Heart left ventricle (tissue), 16 donors: ENCODE results near the gene NEK9. TPM values are rescaled to one million over a fixed set of nuclear protein-coding genes. Genes with fewer than 3 reads are reported as not detected.

Experiments used
- ATAC-seq, 4 donors: fragments of 200-7000 bp; cut with Tn5 transposase; one replicate each; pipeline ENCODE4 v1.9.1; 2020 to 2022; ENCODE audit warnings: moderate library complexity in 4 of 4, mild to moderate bottlenecking in 3 of 4, moderate number of reproducible peaks in 1 of 4
- DNase-seq, 5 donors: peaks; one replicate each; pipeline ENCODE4 v3.0.0-alpha.2; 2020
- H3K27ac ChIP-seq, 12 donors: fragments of 200-600 bp; sonication (generic) in 4 of 12; one replicate each; pipeline versions ENCODE4 v1.5.0 to v1.8.0; 2016 to 2022; ENCODE audit warnings: mild to moderate bottlenecking in 2 of 12
- H3K27me3 ChIP-seq, 9 donors: fragments of 200-600 bp; sonication (generic) in 2 of 9; one replicate each; pipeline versions ENCODE4 v1.5.1 to v1.8.0; 2016 to 2022; ENCODE audit warnings: mild to moderate bottlenecking in 3 of 9
- H3K36me3 ChIP-seq, 9 donors: fragments of 200-600 bp; sonication (generic) in 2 of 9; one replicate each; pipeline versions ENCODE4 v1.5.0 to v1.8.0; 2018 to 2022; ENCODE audit warnings: mild to moderate bottlenecking in 2 of 9
- H3K4me1 ChIP-seq, 12 donors: fragments of 200-600 bp; sonication (generic) in 4 of 12; one replicate each; pipeline versions ENCODE4 v1.5.0 to v1.8.0; 2016 to 2022; ENCODE audit warnings: mild to moderate bottlenecking in 3 of 12
- H3K4me3 ChIP-seq, 12 donors: fragments of 200-600 bp; sonication (generic) in 4 of 12; one replicate each; pipeline versions ENCODE4 v1.5.0 to v1.8.0; 2017 to 2022; ENCODE audit warnings: mild to moderate bottlenecking in 9 of 12, moderate library complexity in 4 of 12
- H3K9me3 ChIP-seq, 12 donors: fragments of 200-600 bp; sonication (generic) in 4 of 12; one replicate each; pipeline versions ENCODE4 v1.5.0 to v1.8.0; 2016 to 2022; ENCODE audit warnings: mild to moderate bottlenecking in 1 of 12
- CTCF ChIP-seq, 12 donors: fragments of 200-600 bp; sonication (generic) in 4 of 12; IDR thresholded peaks; one replicate each; pipeline versions ENCODE4 v1.5.0 to v1.8.0; 2018 to 2022; ENCODE audit warnings: antibody characterized with exemption in 12 of 12, mild to moderate bottlenecking in 5 of 12
- POLR2A ChIP-seq, 2 donors: fragments of 450-650 bp; IDR thresholded peaks; one replicate each; pipeline ENCODE4 v1.6.1; 2017; ENCODE audit warnings: antibody characterized with exemption in 2 of 2, mild to moderate bottlenecking in 2 of 2, moderate library complexity in 2 of 2
- WGBS, 4 donors: extraction: QIAGEN DNeasy Blood & Tissue Kit in 2 of 4; methylation state at CpG; one replicate each; pipeline versions ENCODE4 v1.1.5 to v1.1.7; 2013 to 2018; 5-methylcytosine and 5-hydroxymethylcytosine counted together
- intact Hi-C, 10 donors: fragments of 100-400 bp; cut with DNase I; formaldehyde crosslinking; loops; one replicate each; pipeline versions ENCODE4 v1.11.1 to v1.14.2; 2022
- polyA plus RNA-seq, 2 donors: library from polyadenylated mRNA; stranded (reverse); fragments of 200-250 nt; gene quantifications; one replicate each; pipeline ENCODE4 v1.2.3, GENCODE V29; 2013
- total RNA-seq, 9 donors: library from RNA; depleted of rRNA in 2 of 9; stranded (reverse); fragments of >200 nt in 2 of 9; fragmentation: NEBNext Ultra II Directional in 3 of 9; extraction: Animal tissue kit (Norgen Biotek cat#: 25700) in 3 of 9; gene quantifications; one replicate each; pipeline versions ENCODE4 v1.1.0 to v1.2.4, GENCODE V29; 2016 to 2023
- donor health status: ischemic (EF 13 %, LVEDD 7.1; RV severe dilation, severe dysfunction).
- donor health status: healthy with polysubstance abuse.
- donor health status: DM: no; HTN: yes; CAD: no.
- donor health status: DM: no; HTN: no; CAD: no.
- donor health status: ischemic (EF 25% LVEDD 6.9; RV normal size, moderate dysfunction).
- donor health status: ischemic (EF 25% LVEDD 5.7; RV mildly dilated, moderate dysfunction).
- donor health status: healthy.
- donor health status: DM: yes; HTN: yes; CAD: no.
- donor health status: ischemic (EF 35%, LVEDD 5.7; RV mildly dilated, moderate dysfunction).
- donor health status: nonischemic (EF 11% LVEDD 7.7; RV severe dilation, severe dysfunction).
- donor health status: DM: yes; HTN: yes; CAD: no.
- donor health status: PGD.
- donor health status: ischemic (EF 29% LVEDD 5.4; RV normal size, mild dysfunction).
- donor health status: nonischemic (EF 23%, LVEDD 6.1; RV moderate dilation, normal function).

The NEK9 gene
- total and polyA plus RNA-seq, 11 donors = 40.1 to 114 (median 94.3) TPM

GRCh38 chr14:75064205-75064567 lies 62.7 kb downstream of the NEK9 start:
- DNase-seq = no peak
- ATAC-seq = no peak
- WGBS, 4 donors = 56 to 58% (median 57%) methylated on average over 8 of the region's 8 CpGs
- H3K4me1 ChIP-seq = peaks cover 0 to 45% (median 30%) of the 10 kb centered on the region in 12 donors
- H3K27me3 ChIP-seq = no peaks in the 10 kb centered on the region
- H3K9me3 ChIP-seq = peaks cover 0 to 5% (median 0%) of the 10 kb centered on the region in 12 donors
- H3K36me3 ChIP-seq = peaks cover 0 to 9% (median 0%) of the 10 kb centered on the region in 9 donors
- H3K27ac ChIP-seq = peak overlapping the region in 9 of 12 donors; percentile 3 to 80 (median 69)
- TF ChIP-seq POLR2A (IDR thresholded peaks at IDR 0.05) (no peak), CTCF (IDR thresholded peaks at IDR 0.05) (no peak)
- intact Hi-C loops = loop anchor here in 1 of 10 donors (10.0 kb wide), 1 partner anchor 119 kb away; no protein-coding TSS in a partner anchor
- H3K4me3 ChIP-seq = peak overlapping the region; percentile 56 to 91 (median 74)

GRCh38 chr14:75063491-75064204 lies 63.2 kb downstream of the NEK9 start, which contains the start of gene ACYP1:
Gene ACYP1, minus strand, starts transcription at chr14:75064024. Its CDS starts 471 bp downstream, at chr14:75063553.
- H3K36me3 ChIP-seq = peaks cover 0 to 9% (median 0%) of the 10 kb centered on the region in 9 donors
- H3K9me3 ChIP-seq = peaks cover 0 to 5% (median 0%) of the 10 kb centered on the region in 12 donors
- H3K27me3 ChIP-seq = no peaks in the 10 kb centered on the region
- peak within 1 kb of the TSS in 11 of 12 donors; percentile 31 to 80 (median 69) for H3K27ac ChIP-seq
- intact Hi-C loops = loop anchor here in 1 of 10 donors (10.0 kb wide), 1 partner anchor 119 kb away; no protein-coding TSS in a partner anchor
- H3K4me1 ChIP-seq = peaks cover 0 to 45% (median 29%) of the 10 kb centered on the region in 12 donors
- WGBS, 4 donors = 0 to 1% (median 0%) methylated on average over 13 to 34 of the region's 34 CpGs
- TF ChIP-seq POLR2A (IDR thresholded peaks at IDR 0.05) (no peak), CTCF (IDR thresholded peaks at IDR 0.05) (no peak)
- ATAC-seq = peak; percentile 86 to 98 (median 96)
- DNase-seq = peak; percentile 91 to 96 (median 93)
- peak within 1 kb of the TSS; percentile 56 to 91 (median 74) for H3K4me3 ChIP-seq

GRCh38 chr14:75063013-75063412 lies 63.8 kb downstream of the NEK9 start:
- no peak for TF ChIP-seq POLR2A (IDR thresholded peaks at IDR 0.05)
- no peak for TF ChIP-seq CTCF (IDR thresholded peaks at IDR 0.05)
- ATAC-seq = no peak
- no peaks in the 10 kb centered on the region for H3K27me3 ChIP-seq
- intact Hi-C loops = loop anchor here in 1 of 10 donors (10.0 kb wide), 1 partner anchor 118 kb away; no protein-coding TSS in a partner anchor
- H3K4me1 ChIP-seq = peaks cover 0 to 41% (median 24%) of the 10 kb centered on the region in 12 donors
- H3K27ac ChIP-seq = peak overlapping the region in 3 of 12 donors; percentile 69 to 80 (median 80)
- H3K4me3 ChIP-seq = peak overlapping the region in 11 of 12 donors; percentile 56 to 91 (median 74)
- no peak for DNase-seq
- WGBS, 4 donors = 32 to 50% (median 34%) methylated on average over 5 of the region's 5 CpGs
- H3K9me3 ChIP-seq = peaks cover 0 to 5% (median 0%) of the 10 kb centered on the region in 12 donors
- peaks cover 0 to 9% (median 0%) of the 10 kb centered on the region in 9 donors for H3K36me3 ChIP-seq

- ATAC-seq (no peak), DNase-seq (no peak)
- no peak overlapping the region for H3K27ac ChIP-seq
- no peaks in the 10 kb centered on the region for H3K27me3 ChIP-seq
- WGBS, 4 donors = 47 to 74% (median 60%) methylated on average over 2 of the region's 2 CpGs
- peaks cover 0 to 9% (median 0%) of the 10 kb centered on the region in 9 donors for H3K36me3 ChIP-seq
- TF ChIP-seq POLR2A (IDR thresholded peaks at IDR 0.05) (no peak), CTCF (IDR thresholded peaks at IDR 0.05) (no peak)
- peaks cover 0 to 5% (median 0%) of the 10 kb centered on the region in 12 donors for H3K9me3 ChIP-seq
- no peak overlapping the region for H3K4me3 ChIP-seq
- intact Hi-C loops = loop anchor here in 1 of 10 donors (10.0 kb wide), 1 partner anchor 116 kb away; no protein-coding TSS in a partner anchor
- peaks cover 0 to 22% (median 14%) of the 10 kb centered on the region in 12 donors for H3K4me1 ChIP-seq
Measured at GRCh38 chr14:75060420-75060819, 66.4 kb downstream of the NEK9 start.
